Coronary artery (tissue), 2 donors: ENCODE data around the gene MYH15.
A peak's percentile ranks its signal among the peaks of the same experiment; 100 is the strongest.

Experiments
- DNase-seq: peaks from one replicate; pipeline ENCODE4 v3.0.0-alpha.2; 2017; ENCODE audit warnings: low spot score
- H3K27ac ChIP-seq, 2 donors: fragments of 200-600 bp; sonication (generic); one replicate each; pipeline ENCODE4 v1.5.1; 2016 to 2019
- H3K4me3 ChIP-seq: fragments of 200-600 bp; sonication (generic); 2 replicates; pipeline ENCODE4 v1.5.1; 2016; ENCODE audit warnings: mild to moderate bottlenecking, moderate library complexity
- CTCF ChIP-seq: fragments of 200-600 bp; sonication (generic); IDR thresholded peaks from one replicate; pipeline ENCODE4 v1.5.1; 2019; ENCODE audit warnings: antibody characterized with exemption

The MYH15 gene

GRCh38 chr3:108548304-108548703 is 37.9 kb upstream of the MYH15 start:
- H3K4me3 ChIP-seq = no peak overlapping the region
- TF ChIP-seq CTCF = no peak
- no peak overlapping the region for H3K27ac ChIP-seq
- DNase-seq = no peak

- peak overlapping the region in 1 of 2 donors; percentile 1 for H3K27ac ChIP-seq
- DNase-seq = no peak
- TF ChIP-seq CTCF = no peak
- H3K4me3 ChIP-seq = peak overlapping the region; percentile 57
These were observed 36.3 kb upstream of the MYH15 start for GRCh38 chr3:108546692-108547091.

- Histone ChIP-seq H3K4me3 (peak overlapping the region; percentile 57), H3K27ac (peak overlapping the region in 1 of 2 donors; percentile 1)
- no peak for DNase-seq
- no peak for TF ChIP-seq CTCF
These were observed 35.9 kb upstream of the MYH15 start for GRCh38 chr3:108546247-108546646.

GRCh38 chr3:108538083-108538482 is 27.7 kb upstream of the MYH15 start:
- Histone ChIP-seq H3K4me3 (no peak overlapping the region), H3K27ac (no peak overlapping the region)
- no peak for DNase-seq
- no peak for TF ChIP-seq CTCF

GRCh38 chr3:108528459-108529252 is 18.3 kb upstream of the MYH15 start:
- Histone ChIP-seq H3K4me3 (no peak overlapping the region), H3K27ac (peak overlapping the region; percentile 4 to 75)
- no peak for DNase-seq

GRCh38 chr3:108527817-108528216 is 17.4 kb upstream of the MYH15 start:
- no peak for DNase-seq
- Histone ChIP-seq H3K4me3 (no peak overlapping the region), H3K27ac (no peak overlapping the region)
- TF ChIP-seq CTCF = no peak

More at GRCh38 chr3:108528459-108529252, 18.3 kb upstream of the MYH15 start:
- no peak for TF ChIP-seq CTCF

GRCh38 chr3:108527109-108527508 is 16.7 kb upstream of the MYH15 start:
- Histone ChIP-seq H3K27ac (peak overlapping the region in 1 of 2 donors; percentile 52), H3K4me3 (no peak overlapping the region)
- DNase-seq = no peak
- TF ChIP-seq CTCF = no peak
